ENCODE data around the gene TNFRSF19. TPM values are rescaled to one million over a fixed set of nuclear protein-coding genes. Genes with fewer than 3 reads are reported as not detected.
A peak's percentile ranks its signal among the peaks of the same experiment; 100 is the strongest.

TNFRSF19 gene
- total and polyA plus RNA-seq, 2 of the 13 experiments (the other 11 are each of a cell fraction or from before 2014, with no cell fraction given) = 75.3 to 77.7 TPM

DNA sequence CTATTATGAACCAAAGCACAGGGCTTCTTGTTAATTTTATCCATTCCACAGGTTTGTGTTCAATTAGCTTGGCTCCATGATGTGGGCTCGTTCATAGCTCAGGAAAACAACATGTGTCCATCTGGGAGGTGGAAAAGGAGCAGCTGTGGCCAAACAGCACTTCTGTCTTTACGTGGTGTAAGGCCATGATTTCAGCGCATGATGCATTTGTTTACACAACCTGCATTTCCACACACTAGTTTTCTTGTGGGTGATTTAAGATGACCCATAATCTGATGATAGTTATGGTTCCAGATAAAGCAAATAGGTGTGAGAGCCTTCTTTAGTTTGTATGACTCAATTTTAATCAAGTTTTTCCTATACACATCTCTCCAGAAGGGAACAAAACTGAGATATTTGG is 101.7 kb downstream of the TNFRSF19 start:
- Histone ChIP-seq H3K9me3 (ENCODE audit: low read length) (no peaks in the 10 kb centered on the region), H3K27ac (ENCODE audit: extremely low read length, insufficient read depth, low read length) (no peak overlapping the region), H3K27me3 (ENCODE audit: control insufficient read depth in 1 of 2, insufficient read depth in 2 of 2, low read length in 2 of 2) (no peaks in the 10 kb centered on the region), H3K4me1 (ENCODE audit: insufficient read depth, low read length) (peaks cover 19% of the 10 kb centered on the region), H3K79me2 (ENCODE audit: insufficient read depth, low read length) (no peaks in the 10 kb centered on the region), H3K4me2 (ENCODE audit: low read depth, low read length) (no peak overlapping the region), H2AFZ (ENCODE audit: low read length) (no peak overlapping the region), H3K9ac (ENCODE audit: insufficient read depth, low read depth, low read length) (no peak overlapping the region), H4K20me1 (ENCODE audit: insufficient read depth, low read length) (no peaks in the 10 kb centered on the region), H3K36me3 (replicated peaks in 1 of 2; ENCODE audit: control insufficient read depth in 1 of 2, insufficient read depth in 2 of 2, low read length in 2 of 2) (peaks cover 18 to 72% of the 10 kb centered on the region in 2 experiments), H3K4me3 (replicated peaks in 1 of 3; ENCODE audit: insufficient read depth in 1 of 3, low read depth in 2 of 3, low read length in 3 of 3) (no peak overlapping the region)
- CTCF ChIA-PET (ENCODE audit: low intra/inter-chr PET ratio, low total read pairs) = no interaction called here
- intact Hi-C loops (cut with micrococcal nuclease; ENCODE audit: unreplicated experiment) = no loop called here
- WGBS (ENCODE audit: low lambda C conversion rate) = 95% methylated on average over 3 of the region's 3 CpGs
- FAIRE-seq = no peak
- no peak for DNase-seq (ENCODE audit: low spot score)
- no peak for ATAC-seq
- in situ Hi-C loops (cut with HindIII; ENCODE audit: extremely low pct_ligation_motif_present, low pct_unique_long_range_greater_than_20kb) = no loop called here
- POLR2A ChIA-PET = interaction anchor here (1.9 kb wide), 1 partner anchor 93 kb away, joined by 5 read pairs; no protein-coding TSS in a partner anchor
- TF ChIP-seq ZNF841 (CRISPR knock-in tag; IDR thresholded peaks at IDR 0.05; ENCODE audit: borderline replicate concordance) (no peak), SMARCC2 (IDR thresholded peaks at IDR 0.05) (no peak), RBM22 (optimal IDR thresholded peaks at IDR 0.05; ENCODE audit: low read length) (peak; percentile 36)
- BruUV-seq (replicated peaks) = no TSS peak

DNA sequence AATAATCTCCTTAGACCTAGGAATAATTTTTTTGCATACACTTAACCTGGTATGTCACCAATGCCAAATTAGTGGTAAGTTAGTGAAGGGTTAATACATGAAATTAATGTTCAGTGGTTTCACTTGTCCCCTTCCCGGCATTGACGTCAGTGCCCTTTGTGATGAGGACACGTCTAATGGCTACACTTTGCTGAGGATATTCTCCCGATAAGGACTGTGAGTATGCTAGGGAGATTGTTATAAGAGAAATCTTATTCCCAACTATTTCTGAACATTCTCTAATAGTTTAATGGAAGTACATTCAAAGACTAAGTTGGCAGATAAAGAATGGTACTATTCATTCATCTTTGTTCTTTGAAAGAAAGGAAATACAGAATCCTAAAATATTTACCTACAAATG is 102.4 kb downstream of the TNFRSF19 start:
- no peak for DNase-seq (ENCODE audit: low spot score)
- Histone ChIP-seq H2AFZ (ENCODE audit: low read length) (no peak overlapping the region), H3K36me3 (replicated peaks in 1 of 2; ENCODE audit: control insufficient read depth in 1 of 2, insufficient read depth in 2 of 2, low read length in 2 of 2) (peaks cover 18 to 67% of the 10 kb centered on the region in 2 experiments), H3K4me2 (ENCODE audit: low read depth, low read length) (no peak overlapping the region), H3K27me3 (ENCODE audit: control insufficient read depth in 1 of 2, insufficient read depth in 2 of 2, low read length in 2 of 2) (no peaks in the 10 kb centered on the region), H3K79me2 (ENCODE audit: insufficient read depth, low read length) (no peaks in the 10 kb centered on the region), H3K4me1 (ENCODE audit: insufficient read depth, low read length) (peaks cover 19% of the 10 kb centered on the region), H3K4me3 (replicated peaks in 1 of 3; ENCODE audit: insufficient read depth in 1 of 3, low read depth in 2 of 3, low read length in 3 of 3) (no peak overlapping the region), H3K9me3 (ENCODE audit: low read length) (no peaks in the 10 kb centered on the region), H3K9ac (ENCODE audit: insufficient read depth, low read depth, low read length) (no peak overlapping the region), H4K20me1 (ENCODE audit: insufficient read depth, low read length) (no peaks in the 10 kb centered on the region), H3K27ac (ENCODE audit: extremely low read length, insufficient read depth, low read length) (no peak overlapping the region)
- in situ Hi-C loops (cut with HindIII; ENCODE audit: extremely low pct_ligation_motif_present, low pct_unique_long_range_greater_than_20kb) (no loop called here), intact Hi-C loops (cut with micrococcal nuclease; ENCODE audit: unreplicated experiment) (no loop called here)
- BruUV-seq (replicated peaks) = no TSS peak
- TF ChIP-seq ZMAT3 (CRISPR knock-in tag; conservative IDR thresholded peaks at IDR 0.05) = no peak
- TF ChIP-seq SIX4 (CRISPR knock-in tag; IDR thresholded peaks at IDR 0.05) = no peak
- TF ChIP-seq ZNF607 (CRISPR knock-in tag; IDR thresholded peaks at IDR 0.05; ENCODE audit: borderline replicate concordance) = no peak
- no peak for TF ChIP-seq CREM (IDR thresholded peaks at IDR 0.05)
- TF ChIP-seq CREM (CRISPR knock-in tag; IDR thresholded peaks at IDR 0.05) = no peak
- TF ChIP-seq BRCA1 (CRISPR knock-in tag; IDR thresholded peaks at IDR 0.05) = no peak
- TF ChIP-seq ZSCAN31 (CRISPR knock-in tag; IDR thresholded peaks at IDR 0.05; ENCODE audit: low read depth) = no peak
- no peak for TF ChIP-seq ZNF619 (CRISPR knock-in tag; IDR thresholded peaks at IDR 0.05)
- no peak for TF ChIP-seq ZBTB37 (CRISPR knock-in tag; IDR thresholded peaks at IDR 0.05)
- TF ChIP-seq, protein P1, sequence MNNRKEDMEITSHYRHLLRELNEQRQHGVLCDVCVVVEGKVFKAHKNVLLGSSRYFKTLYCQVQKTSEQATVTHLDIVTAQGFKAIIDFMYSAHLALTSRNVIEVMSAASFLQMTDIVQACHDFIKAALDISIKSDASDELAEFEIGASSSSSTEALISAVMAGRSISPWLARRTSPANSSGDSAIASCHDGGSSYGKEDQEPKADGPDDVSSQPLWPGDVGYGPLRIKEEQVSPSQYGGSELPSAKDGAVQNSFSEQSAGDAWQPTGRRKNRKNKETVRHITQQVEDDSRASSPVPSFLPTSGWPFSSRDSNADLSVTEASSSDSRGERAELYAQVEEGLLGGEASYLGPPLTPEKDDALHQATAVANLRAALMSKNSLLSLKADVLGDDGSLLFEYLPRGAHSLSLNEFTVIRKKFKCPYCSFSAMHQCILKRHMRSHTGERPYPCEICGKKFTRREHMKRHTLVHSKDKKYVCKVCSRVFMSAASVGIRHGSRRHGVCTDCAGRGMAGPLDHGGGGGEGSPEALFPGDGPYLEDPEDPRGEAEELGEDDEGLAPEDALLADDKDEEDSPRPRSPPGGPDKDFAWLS (CRISPR knock-in tag; IDR thresholded peaks at IDR 0.05; ENCODE audit: borderline replicate concordance) = no peak
- TF ChIP-seq FOXK1 (CRISPR knock-in tag; IDR thresholded peaks at IDR 0.05; ENCODE audit: borderline replicate concordance, low read depth) = no peak
- TF ChIP-seq TBP (CRISPR knock-in tag; IDR thresholded peaks at IDR 0.05) = no peak
- TF ChIP-seq SIX1 (CRISPR knock-in tag; IDR thresholded peaks at IDR 0.05; ENCODE audit: borderline replicate concordance) = no peak
- no peak for TF ChIP-seq PHF5A (CRISPR knock-in tag; IDR thresholded peaks at IDR 0.05; ENCODE audit: low read depth, unreplicated experiment)
- ATAC-seq = no peak
- ChIA-PET POLR2A (interaction anchor here (2.3 kb wide), 1 partner anchor 18 kb away, joined by 7 read pairs; no protein-coding TSS in a partner anchor), CTCF (ENCODE audit: low intra/inter-chr PET ratio, low total read pairs) (no interaction called here)
- no peak for FAIRE-seq
- 94% methylated on average over 4 of the region's 4 CpGs for WGBS (ENCODE audit: low lambda C conversion rate)
